Sigmoid colon (tissue), 7 donors: Measurements from ENCODE around the gene ABCB10. TPM values are rescaled to one million over a fixed set of nuclear protein-coding genes. Genes with fewer than 3 reads are reported as not detected.
"Not testable (repeated sequence)": the region's sequence is repeated elsewhere in the genome, so short reads cannot be mapped to it uniquely, and the experiment has no call there.

ENCODE experiments used
- DNase-seq: peaks from one replicate; pipeline ENCODE4 v3.0.0-alpha.2; 2019
- H3K27ac ChIP-seq, 4 donors: fragments of 200-600 bp; sonication (generic); one replicate each; pipeline ENCODE4 v1.5.1; 2016 to 2019; ENCODE audit warnings: mild to moderate bottlenecking in 1 of 4
- H3K27me3 ChIP-seq, 3 donors: fragments of 200-600 bp; sonication (generic); one replicate each; pipeline ENCODE4 v1.5.1; 2019; ENCODE audit warnings: mild to moderate bottlenecking in 1 of 3
- H3K36me3 ChIP-seq, 4 donors: fragments of 200-600 bp; sonication (generic); one replicate each; pipeline ENCODE4 v1.5.1; 2016 to 2019
- H3K4me1 ChIP-seq, 4 donors: fragments of 200-600 bp; sonication (generic); one replicate each; pipeline ENCODE4 v1.5.1; 2017 to 2019
- H3K4me3 ChIP-seq, 4 donors: fragments of 200-600 bp; sonication (generic); one replicate each; pipeline ENCODE4 v1.5.1; 2017 to 2019; ENCODE audit warnings: mild to moderate bottlenecking in 2 of 4, moderate library complexity in 1 of 4
- H3K9me3 ChIP-seq, 4 donors: fragments of 200-600 bp in 3 of 4; sonication (generic) in 3 of 4; one replicate each; pipeline versions ENCODE4 v1.5.1 to v1.6.1; 2013 to 2019
- CTCF ChIP-seq, 4 experiments: fragments of 450-650 bp in 3 of 4; fragments of 200-600 bp in 1 of 4; IDR thresholded peaks; one replicate each; pipeline ENCODE4 v1.5.1; 2016 to 2019; ENCODE audit warnings: antibody characterized with exemption in 4 of 4, mild to moderate bottlenecking in 3 of 4, moderate library complexity in 2 of 4
- EP300 ChIP-seq, 4 donors: sonication (generic); formaldehyde crosslinking; IDR thresholded peaks; one replicate each; pipeline ENCODE4 v1.6.1; 2017; ENCODE audit warnings: antibody characterized with exemption in 4 of 4
- POLR2A ChIP-seq, 2 donors: fragments of 450-650 bp; IDR thresholded peaks; one replicate each; pipeline ENCODE4 v1.6.1; 2016; ENCODE audit warnings: antibody characterized with exemption in 2 of 2, mild to moderate bottlenecking in 2 of 2, moderate library complexity in 2 of 2
- POLR2AphosphoS5 ChIP-seq, 4 donors: sonication (generic); formaldehyde crosslinking; IDR thresholded peaks; one replicate each; pipeline ENCODE4 v1.6.1; 2017; ENCODE audit warnings: antibody characterized with exemption in 4 of 4
- WGBS, 2 donors: extraction: QIAGEN DNeasy Blood & Tissue Kit; methylation state at CpG; one replicate each; pipeline ENCODE4 v1.1.7; 2013; 5-methylcytosine and 5-hydroxymethylcytosine counted together
- intact Hi-C: fragments of 100-400 bp; cut with DNase I; formaldehyde crosslinking; loops from one replicate; pipeline ENCODE4 v1.15.1; 2023
- polyA plus RNA-seq, 3 donors: library from polyadenylated mRNA; stranded (reverse); fragments of 200-250 nt; gene quantifications; one replicate each; pipeline ENCODE4 v1.2.3, GENCODE V29; 2013
- total RNA-seq, 4 donors: library from RNA; depleted of rRNA; stranded (reverse); fragments of >200 nt; gene quantifications; one replicate each; pipeline ENCODE4 v1.1.0, GENCODE V29; 2016
- donor health status: healthy with polysubstance abuse.
- donor health status: Bipolar disorder and iron deficiency.
- donor health status: healthy.

Gene ABCB10
- total and polyA plus RNA-seq, 7 donors = 4.4 to 19.4 (median 12.1) TPM

GRCh38 chr1:229478852-229479251 lies 79.7 kb downstream of the ABCB10 start:
- Histone ChIP-seq H3K9me3 (no peaks in the 10 kb centered on the region), H3K27me3 (no peaks in the 10 kb centered on the region), H3K27ac (no peak overlapping the region), H3K4me1 (peaks cover 0 to 8% (median 4%) of the 10 kb centered on the region in 4 donors), H3K36me3 (peaks cover 6 to 88% (median 35%) of the 10 kb centered on the region in 4 donors), H3K4me3 (no peak overlapping the region)
- TF ChIP-seq CTCF (IDR thresholded peaks at IDR 0.05) (no peak), EP300 (IDR thresholded peaks at IDR 0.05) (no peak), POLR2A (IDR thresholded peaks at IDR 0.05) (no peak), POLR2AphosphoS5 (IDR thresholded peaks at IDR 0.05) (no peak)
- DNase-seq = no peak
- 56 to 98% methylated on average over 1 of the region's 1 CpG for WGBS, 2 donors
- intact Hi-C loops = no loop called here

- 97% methylated on average over 13 of the region's 13 CpGs for WGBS, 2 donors
- H3K4me3 ChIP-seq, H3K4me1 ChIP-seq, H3K27me3 ChIP-seq, intact Hi-C loops, DNase-seq, H3K9me3 ChIP-seq, H3K27ac ChIP-seq: not testable (repeated sequence)
- H3K36me3 ChIP-seq = peaks cover 8 to 90% (median 39%) of the 10 kb centered on the region in 4 donors
Observed at GRCh38 chr1:229475859-229476258, 82.6 kb downstream of the ABCB10 start.

GRCh38 chr1:229474509-229474908 lies 84.0 kb downstream of the ABCB10 start:
- Histone ChIP-seq H3K4me1 (no peaks in the 10 kb centered on the region), H3K4me3 (no peak overlapping the region), H3K36me3 (peaks cover 20 to 97% (median 50%) of the 10 kb centered on the region in 4 donors), H3K27ac (no peak overlapping the region), H3K27me3 (no peaks in the 10 kb centered on the region), H3K9me3 (no peaks in the 10 kb centered on the region)
- no peak for DNase-seq
- TF ChIP-seq POLR2A (IDR thresholded peaks at IDR 0.05) = no peak
- TF ChIP-seq CTCF (IDR thresholded peaks at IDR 0.05) = no peak
- no peak for TF ChIP-seq POLR2AphosphoS5 (IDR thresholded peaks at IDR 0.05)
- TF ChIP-seq EP300 (IDR thresholded peaks at IDR 0.05) = no peak
- WGBS, 2 donors = 91 to 98% methylated on average over 2 of the region's 2 CpGs
- intact Hi-C loops = no loop called here

- Histone ChIP-seq H3K9me3 (no peaks in the 10 kb centered on the region), H3K27me3 (no peaks in the 10 kb centered on the region), H3K4me1 (no peaks in the 10 kb centered on the region), H3K36me3 (peaks cover 25 to 88% (median 52%) of the 10 kb centered on the region in 4 donors), H3K4me3 (no peak overlapping the region), H3K27ac (no peak overlapping the region)
- WGBS, 2 donors = 96 to 98% methylated on average over 3 of the region's 3 CpGs
- no peak for DNase-seq
- intact Hi-C loops = no loop called here
- TF ChIP-seq EP300 (IDR thresholded peaks at IDR 0.05) = no peak
- TF ChIP-seq CTCF (IDR thresholded peaks at IDR 0.05) = no peak
- no peak for TF ChIP-seq POLR2A (IDR thresholded peaks at IDR 0.05)
Observed at GRCh38 chr1:229471175-229471574, 87.3 kb downstream of the ABCB10 start.

- Histone ChIP-seq H3K27me3 (no peaks in the 10 kb centered on the region), H3K36me3 (peaks cover 25 to 88% (median 46%) of the 10 kb centered on the region in 4 donors), H3K27ac (no peak overlapping the region), H3K4me3 (no peak overlapping the region), H3K4me1 (no peaks in the 10 kb centered on the region), H3K9me3 (no peaks in the 10 kb centered on the region)
- no peak for TF ChIP-seq POLR2AphosphoS5 (IDR thresholded peaks at IDR 0.05)
- TF ChIP-seq POLR2A (IDR thresholded peaks at IDR 0.05) = no peak
- 90 to 92% methylated on average over 8 of the region's 8 CpGs for WGBS, 2 donors
- intact Hi-C loops = no loop called here
- no peak for DNase-seq
Observed at GRCh38 chr1:229470406-229471043, 88.0 kb downstream of the ABCB10 start.

GRCh38 chr1:229466887-229467286 lies 91.6 kb downstream of the ABCB10 start:
- WGBS, 2 donors = 94 to 95% methylated on average over 1 of the region's 1 CpG
- no peaks in the 10 kb centered on the region for H3K9me3 ChIP-seq
- H3K27me3 ChIP-seq = no peaks in the 10 kb centered on the region
- no peak for TF ChIP-seq EP300 (IDR thresholded peaks at IDR 0.05)
- no peak for TF ChIP-seq POLR2A (IDR thresholded peaks at IDR 0.05)
- TF ChIP-seq CTCF (IDR thresholded peaks at IDR 0.05) = no peak
- TF ChIP-seq POLR2AphosphoS5 (IDR thresholded peaks at IDR 0.05) = no peak
- no peaks in the 10 kb centered on the region for H3K4me1 ChIP-seq
- peaks cover 31 to 88% (median 47%) of the 10 kb centered on the region in 4 donors for H3K36me3 ChIP-seq
- no peak for DNase-seq
- H3K27ac ChIP-seq = no peak overlapping the region
- H3K4me3 ChIP-seq = no peak overlapping the region
- intact Hi-C loops = no loop called here
